Retina (tissue), 1 donor: ENCODE data around the gene GNAS-AS1.
"Not testable (repeated sequence)": the region's sequence is repeated elsewhere in the genome, so short reads cannot be mapped to it uniquely, and the experiment has no call there.

Experiments
- DNase-seq: peaks from one replicate; pipeline ENCODE4 v3.0.0-alpha.2; 2016

The GNAS-AS1 gene

DNA sequence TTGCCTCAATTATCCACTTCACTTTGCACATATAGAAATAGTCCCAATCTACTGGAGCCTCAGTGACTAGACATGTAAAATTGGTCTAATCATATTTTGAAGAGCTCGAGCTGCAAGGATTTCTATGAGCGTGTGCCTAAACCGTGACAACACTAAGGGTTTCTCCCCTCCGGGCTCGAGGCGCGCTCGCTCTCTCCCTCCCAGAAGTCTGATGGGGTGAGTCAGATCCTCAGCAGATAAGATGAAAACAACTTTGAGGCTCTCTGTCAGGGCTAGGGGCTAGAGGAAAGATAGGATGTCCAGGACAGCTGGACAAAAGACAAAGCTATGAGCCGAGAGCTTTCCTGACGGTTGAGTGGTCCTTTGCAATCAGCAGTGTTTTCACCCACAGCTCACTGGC lies 16.8 kb downstream of the GNAS-AS1 start:
- no peak for DNase-seq

DNA sequence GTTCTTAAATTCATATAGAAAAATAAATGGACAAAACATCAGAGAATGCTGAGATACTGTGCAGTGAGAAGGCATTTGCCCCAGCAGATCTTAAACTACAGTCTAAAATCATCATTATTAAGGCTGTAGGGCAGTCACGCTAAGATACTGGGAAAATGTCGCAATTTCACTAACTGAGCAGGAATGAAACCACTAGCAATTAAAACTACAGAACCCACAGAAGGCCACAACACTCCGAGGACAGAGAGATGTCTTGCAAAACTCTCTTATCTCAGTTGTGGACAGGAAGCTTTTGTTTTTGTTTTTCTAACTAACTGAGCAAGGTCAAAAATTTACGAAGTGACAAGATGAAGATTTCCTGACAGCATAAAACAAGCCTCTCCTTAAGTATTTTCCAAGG lies 18.2 kb downstream of the GNAS-AS1 start:
- no peak for DNase-seq

DNA sequence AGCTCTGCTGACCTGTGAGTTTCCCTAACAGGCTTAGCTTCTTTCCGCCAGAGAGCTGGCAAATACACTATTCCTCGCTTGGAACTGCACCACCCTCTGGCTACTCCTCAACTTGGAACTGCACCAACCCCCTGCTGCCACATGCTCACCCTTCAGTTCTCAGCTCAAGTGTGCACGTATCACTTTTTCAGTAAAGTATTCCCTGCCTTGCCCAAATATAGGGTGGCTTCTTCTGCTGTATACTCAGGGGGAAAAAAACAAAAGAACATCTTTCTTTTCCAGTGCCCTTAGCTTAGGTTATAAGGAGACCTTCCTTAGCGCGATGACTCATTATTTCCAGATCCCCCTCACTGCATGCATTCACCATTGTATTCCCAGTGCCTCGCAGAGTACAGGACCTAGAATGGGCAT lies 21.2 kb downstream of the GNAS-AS1 start:
- no peak for DNase-seq

DNA sequence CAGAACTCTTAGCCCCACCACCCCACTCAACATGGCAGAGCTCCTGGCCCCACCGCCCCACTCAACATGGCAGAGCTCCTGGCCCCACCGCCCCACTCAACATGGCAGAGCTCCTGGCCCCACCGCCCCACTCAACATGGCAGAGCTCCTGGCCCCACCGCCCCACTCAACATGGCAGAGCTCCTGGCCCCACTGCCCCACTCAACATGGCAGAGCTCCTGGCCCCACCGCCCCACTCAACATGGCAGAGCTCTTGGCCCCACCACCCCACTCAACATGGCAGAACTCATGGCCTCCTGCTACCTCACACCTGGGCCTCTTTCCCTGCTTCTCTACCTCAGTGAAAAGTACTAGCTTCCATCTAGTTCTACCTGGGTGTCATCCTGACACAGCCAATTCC lies 21.9 kb downstream of the GNAS-AS1 start:
- DNase-seq: not testable (repeated sequence)

DNA sequence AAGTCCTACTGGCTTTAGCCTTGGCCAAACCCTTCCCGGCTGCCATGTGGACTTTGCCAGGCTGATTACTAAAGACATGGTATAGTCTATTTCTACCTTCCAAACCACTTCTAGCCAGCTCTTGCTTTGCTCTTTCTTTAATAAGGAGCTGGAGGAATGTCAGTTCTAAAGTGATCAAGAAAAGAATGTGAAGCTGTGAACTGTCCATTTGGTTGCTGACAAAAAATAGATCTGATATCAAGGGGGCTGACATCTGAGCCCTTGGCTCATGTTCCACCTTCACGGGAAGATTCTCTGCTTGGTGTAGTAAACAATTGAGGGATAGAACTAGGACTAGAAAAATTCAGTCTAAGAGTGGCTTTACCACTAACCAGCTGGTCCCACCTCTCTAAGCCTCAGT lies 22.6 kb downstream of the GNAS-AS1 start:
- DNase-seq: no peak

DNA sequence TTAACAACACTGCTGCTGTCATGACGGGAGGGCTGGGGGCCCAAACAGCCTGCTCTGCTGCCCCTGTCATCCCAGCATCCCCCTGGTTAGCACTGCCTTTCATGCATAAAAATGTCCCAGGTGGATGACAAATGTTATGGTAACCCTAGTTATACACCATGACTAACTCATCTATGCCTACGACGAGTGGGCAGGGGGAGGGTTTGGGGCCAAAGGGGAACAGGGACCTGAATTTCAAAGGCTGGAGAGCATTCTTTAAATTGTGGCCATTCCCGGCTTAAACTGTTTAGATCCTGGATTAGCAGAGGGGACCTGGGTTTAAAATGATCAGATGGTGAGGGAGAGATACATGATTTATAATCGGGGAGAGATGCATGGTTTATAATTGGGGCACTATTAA lies 24.4 kb downstream of the GNAS-AS1 start:
- no peak for DNase-seq

DNA sequence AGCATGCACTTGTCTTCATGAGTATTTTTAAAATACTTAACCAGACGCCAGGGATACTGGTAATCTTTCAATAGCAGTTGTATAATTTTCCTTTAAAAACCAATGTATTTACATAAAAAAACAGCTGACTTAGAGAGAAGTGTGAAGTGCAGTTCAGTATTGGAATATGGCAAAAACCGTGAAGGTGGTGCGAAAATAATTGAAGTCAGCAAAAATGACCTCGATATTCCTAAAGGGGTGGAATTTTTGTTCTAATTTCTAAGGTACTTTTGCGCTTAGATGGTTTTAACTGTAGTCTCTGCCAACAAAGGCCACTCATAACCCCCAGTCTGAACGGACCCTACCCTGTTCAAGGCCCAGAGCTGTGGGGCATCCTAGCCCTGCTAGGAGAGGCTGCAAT lies 25.3 kb downstream of the GNAS-AS1 start:
- DNase-seq: no peak

DNA sequence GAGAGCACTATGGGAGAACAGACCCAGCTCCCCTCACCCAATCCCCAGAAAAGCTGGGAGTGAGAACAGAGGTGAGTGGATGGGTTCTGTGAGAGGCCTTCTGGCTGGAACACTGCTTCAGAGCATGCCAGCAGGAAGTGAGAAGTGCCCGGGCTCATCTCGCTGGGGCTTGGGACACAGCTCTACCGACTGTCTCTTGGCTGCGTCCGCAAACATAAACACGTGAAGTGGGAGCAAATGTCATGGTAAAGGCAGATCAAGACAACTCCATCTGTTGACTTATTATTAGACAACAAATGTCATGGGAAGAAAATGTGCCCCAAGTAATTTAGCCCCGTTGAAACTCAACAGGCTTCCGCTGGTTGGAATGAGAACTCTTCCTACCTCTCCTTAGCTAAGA lies 25.9 kb downstream of the GNAS-AS1 start:
- no peak for DNase-seq

DNA sequence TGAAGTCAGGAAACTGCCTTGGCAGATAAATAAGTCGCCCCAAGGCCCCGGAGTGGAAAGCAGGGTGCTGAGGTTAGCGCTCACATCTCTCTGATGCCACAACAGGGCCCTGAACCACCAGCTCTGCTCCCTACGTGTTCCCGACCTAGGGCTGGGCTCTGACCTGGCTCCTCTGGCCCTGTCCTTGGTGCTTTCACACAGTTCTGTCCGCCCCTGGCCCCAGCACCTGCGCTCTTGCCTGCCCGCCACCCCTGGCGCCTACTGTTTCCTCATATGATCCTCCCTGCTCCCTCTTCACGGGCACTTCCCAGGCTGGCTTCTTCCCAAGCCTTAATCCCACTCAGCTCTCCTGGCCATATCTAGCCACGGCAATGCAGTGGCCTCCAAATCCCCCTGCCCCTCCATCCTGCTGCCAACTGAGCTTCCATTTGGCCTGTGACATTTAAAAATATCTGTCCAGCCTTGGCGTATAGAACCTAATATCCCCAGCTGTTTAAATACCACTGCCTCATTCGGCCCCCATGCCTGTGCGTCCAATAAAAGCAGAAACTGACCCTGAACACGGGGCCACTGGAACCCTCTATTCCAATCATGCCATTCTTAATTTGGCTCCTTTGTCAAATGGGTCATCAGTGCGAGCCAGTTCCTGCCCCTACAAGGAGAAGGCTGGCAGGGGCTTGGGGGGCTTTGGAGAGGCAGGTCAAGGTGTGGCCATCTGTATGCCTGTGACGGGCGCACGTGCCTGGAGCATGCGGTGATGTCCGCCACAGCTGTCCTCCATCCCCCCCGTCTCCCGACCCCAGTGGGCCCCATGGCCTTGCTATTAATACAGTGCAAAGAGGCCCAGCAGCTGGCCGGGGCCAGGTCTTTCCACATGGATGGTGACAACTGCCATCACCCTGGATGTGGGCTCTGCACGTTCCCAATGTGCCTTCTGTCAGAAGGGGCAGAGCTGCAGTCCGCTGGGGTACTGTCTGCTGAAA lies 27.7 kb downstream of the GNAS-AS1 start:
- no peak for DNase-seq

DNA sequence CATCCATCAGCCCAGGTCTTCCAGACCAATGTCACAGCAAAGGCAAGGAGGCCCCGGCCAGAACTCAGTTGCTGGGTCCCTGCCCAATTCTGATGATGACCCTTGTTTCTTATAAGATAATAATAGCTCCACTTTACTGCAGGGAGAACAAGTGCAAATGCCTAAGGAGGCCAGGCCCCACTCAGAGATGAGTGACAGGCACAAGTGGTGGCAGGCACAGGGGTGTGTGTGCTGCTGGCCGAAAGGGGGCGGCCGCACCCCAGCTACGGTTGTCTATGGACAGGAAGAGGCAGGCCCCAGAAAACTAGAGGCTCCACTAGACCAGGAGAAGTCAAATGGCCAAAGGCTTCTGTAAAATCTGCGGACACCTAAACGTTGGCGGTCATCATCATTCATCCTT lies 28.6 kb downstream of the GNAS-AS1 start:
- no peak for DNase-seq

DNA sequence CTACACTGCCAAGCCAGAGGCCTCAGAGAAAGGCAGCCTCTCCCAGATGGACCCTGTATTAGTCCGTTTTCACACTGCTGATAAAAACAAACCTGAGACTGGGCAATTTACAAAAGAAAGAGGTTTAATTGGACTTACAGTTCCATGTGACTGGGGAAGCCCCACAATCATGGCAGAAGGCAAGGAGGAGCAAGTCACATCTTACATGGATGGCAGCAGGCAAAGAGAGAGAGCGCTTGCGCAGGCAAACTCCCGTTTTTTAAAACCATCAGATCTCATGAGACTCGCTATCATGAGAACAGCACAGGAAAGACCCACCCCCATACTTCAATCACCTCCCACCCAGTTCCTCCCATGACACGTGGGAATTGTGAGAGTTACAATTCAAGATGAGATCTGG lies 30.2 kb downstream of the GNAS-AS1 start:
- not testable (repeated sequence) for DNase-seq

DNA sequence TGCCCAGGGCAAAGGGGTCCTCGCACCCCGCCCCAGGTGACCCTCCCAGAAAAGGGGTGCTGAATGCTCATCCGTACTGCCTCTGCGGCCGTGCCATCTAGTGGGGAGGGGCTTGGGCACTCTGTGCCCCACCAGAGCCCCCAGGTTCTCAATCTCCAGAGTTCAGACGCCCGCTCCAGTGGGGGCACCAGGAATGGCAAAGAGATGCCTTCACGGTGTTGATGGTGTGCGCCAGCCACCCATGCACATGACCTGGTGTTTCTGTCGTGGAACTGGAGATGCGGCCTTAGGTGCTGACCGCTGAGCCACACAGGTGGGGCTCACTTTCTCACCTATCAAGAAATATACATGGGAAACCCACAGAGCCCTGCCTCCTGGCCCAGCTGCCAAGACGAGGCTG lies 30.8 kb downstream of the GNAS-AS1 start:
- no peak for DNase-seq

DNA sequence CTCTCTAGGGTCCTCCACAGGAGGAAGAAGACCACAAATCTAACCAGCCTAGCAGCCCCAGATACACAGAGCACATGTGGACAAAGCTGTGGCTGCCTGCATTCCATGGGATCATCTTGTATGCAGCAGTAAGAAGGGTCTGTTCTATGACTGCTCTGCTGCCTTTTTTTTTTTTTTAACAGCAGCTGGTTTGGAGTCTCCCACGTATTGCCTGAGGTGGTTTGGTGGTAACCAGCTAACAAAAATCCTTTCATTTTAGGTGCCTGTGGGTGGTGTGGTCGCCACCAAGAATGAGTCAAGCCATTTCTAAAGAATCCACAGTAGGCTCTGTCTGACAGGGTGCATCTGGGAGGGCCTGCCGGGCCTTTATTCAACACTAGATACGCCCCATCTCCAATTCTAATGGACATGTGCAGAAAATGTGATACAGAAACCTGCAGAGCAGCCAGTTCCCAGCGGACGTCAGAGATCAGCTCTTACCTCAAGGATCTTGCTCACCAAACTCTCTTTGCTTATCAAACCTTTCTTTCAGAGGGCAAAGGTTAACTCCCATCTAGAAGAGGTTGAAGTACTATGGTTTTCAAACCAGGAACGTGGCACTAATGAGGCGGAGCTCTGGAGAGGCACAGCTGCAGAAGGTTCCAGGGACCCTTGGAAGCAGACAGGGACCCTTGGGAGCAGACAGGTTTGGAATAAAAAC lies 32.0 kb downstream of the GNAS-AS1 start:
- no peak for DNase-seq

DNA sequence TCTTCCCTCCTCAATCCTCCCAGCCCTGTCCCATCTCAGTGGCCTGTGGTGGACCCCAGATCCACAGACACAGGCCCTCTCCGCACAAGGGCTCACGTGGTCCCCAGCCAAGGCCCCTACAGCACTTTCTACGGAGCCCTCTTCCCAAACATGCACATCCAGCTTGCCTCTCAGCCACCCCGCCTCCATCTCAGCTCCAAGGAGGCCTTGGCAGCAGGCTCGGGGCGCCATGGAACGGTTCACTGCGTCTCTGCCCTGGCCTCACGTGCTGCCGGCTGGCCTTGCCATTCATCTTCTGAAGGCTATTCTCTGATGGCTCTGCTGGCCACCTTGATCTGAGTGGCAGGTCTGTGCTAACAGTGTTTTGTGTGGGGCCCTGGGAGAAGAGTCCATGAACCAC lies 33.0 kb downstream of the GNAS-AS1 start:
- DNase-seq: no peak

DNA sequence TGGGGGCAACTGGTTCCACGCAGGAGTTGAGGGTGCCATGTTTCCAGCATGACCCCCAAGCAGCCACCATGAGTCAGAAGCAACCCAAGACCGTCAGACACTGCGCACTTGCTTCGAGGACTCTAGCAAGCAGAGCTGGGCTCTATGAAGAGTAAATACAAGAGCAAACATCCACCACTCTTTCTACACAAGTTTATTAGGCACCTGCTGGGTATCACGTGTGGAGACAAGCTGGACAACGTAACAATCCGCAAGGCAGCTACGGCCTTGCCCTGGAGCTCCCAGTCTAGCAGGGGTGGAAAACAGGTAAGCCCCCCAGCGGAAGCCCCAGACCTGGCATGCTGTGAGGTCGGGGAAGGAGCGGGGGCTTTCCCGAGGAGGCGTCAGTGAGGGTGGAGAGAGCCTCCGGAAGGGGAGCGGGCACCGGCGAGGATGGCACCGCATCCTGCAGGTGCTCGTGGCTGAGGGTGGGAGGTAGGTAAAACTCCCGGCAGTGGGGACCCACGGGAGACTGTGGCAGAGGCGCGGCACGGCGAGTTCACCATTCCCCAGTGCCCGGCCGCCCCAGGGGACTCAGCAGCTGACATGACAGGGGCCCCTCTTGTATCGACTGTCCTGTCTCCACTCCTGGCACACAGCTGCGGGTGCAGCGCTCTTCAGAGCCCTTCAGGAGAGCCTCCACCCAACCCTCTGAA lies 33.6 kb downstream of the GNAS-AS1 start:
- DNase-seq: no peak

DNA sequence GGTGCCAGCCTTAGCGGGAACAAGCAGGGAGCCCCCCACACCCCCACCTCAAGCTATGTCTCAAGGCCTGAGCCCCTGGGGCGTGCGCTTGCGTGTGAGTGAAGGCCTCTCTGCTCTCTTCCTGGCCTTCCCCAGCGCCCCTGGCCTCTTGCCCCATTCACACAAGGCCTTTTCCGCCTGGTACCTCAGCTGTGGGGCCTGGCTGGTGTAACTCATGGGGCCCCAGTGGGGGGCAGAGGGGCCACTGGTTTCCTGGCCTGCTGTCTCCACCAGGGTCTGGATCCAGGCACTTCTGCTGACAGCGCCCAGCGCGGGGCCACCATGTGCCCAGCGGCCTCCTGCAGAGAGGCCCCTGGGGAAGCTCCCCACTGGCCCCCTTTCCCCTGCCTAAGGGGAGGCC lies 34.7 kb downstream of the GNAS-AS1 start:
- DNase-seq: no peak

DNA sequence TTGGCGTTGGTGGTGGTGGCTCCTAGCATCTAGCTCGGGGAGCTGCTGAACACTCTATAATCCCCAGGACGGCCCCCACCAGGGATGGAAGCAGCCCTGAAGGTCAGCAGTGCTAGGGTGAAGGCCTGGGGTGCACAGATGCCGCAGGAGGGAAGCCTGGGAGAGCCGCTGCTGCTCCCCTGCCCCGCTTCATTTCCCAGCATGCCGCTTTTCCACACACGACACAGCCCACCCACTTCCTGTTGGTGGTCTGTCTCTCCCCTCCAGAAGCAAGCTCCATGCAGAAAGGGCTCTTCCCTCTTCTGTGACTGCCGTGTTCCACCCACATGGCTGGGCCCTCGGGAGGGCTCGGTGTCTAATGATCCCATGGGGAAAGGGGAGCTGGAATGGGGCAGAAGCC lies 35.3 kb downstream of the GNAS-AS1 start:
- no peak for DNase-seq

DNA sequence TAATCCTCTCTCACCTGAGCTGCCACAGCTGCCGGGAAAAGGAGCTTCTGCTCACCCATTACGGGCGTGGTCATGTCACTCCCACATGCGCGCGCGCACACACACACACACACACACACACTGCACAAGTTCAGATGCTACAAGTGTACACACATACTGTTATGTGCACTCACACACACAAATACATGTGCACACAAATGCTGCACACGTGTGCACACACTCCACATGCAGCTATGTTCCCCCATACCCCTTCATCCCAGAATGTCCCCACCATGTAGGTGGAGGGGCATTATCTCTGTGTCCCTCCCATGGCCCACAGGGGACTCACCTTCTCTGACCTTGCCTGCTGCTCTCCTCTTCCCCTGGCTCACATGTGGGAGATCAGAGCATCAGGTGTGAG lies 37.3 kb downstream of the GNAS-AS1 start:
- no peak for DNase-seq

DNA sequence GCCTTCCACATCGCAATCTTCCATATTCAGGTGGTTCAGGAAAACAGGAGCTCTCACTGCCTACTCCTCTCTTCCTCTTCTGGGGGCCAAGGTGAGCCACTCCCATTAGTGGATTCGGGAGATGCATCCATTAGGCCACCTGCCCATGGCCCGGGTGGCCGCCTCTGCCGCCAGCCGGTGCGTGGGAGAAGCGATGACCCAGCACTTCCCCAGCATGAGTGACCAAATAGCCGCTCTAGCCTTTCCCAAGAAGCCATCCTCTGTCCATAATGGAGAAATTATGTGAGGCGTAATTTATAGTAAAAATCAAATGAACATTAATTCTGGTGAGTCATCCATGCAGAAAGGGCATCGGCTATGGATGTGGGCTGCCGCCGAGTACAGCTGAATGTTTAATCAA lies 39.4 kb downstream of the GNAS-AS1 start:
- DNase-seq: no peak

DNA sequence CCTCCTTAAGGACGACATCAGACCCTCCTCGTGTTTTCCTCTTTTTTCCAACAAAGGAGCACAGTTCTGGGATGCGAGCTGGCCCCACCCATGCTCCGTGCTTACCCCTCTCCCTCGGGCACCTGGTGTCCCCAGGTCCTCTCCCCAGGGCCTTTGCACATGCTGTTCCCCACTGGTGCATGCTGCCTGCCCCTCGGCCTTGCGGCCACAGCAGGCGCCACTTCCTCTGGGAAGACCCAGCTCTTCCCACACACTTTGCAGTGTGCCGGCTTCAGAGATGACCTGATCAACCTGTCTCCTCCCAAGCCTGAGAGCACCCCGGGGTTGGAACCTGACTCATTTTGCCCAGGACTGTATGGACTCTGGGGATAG lies 39.8 kb downstream of the GNAS-AS1 start:
- DNase-seq: no peak

DNA sequence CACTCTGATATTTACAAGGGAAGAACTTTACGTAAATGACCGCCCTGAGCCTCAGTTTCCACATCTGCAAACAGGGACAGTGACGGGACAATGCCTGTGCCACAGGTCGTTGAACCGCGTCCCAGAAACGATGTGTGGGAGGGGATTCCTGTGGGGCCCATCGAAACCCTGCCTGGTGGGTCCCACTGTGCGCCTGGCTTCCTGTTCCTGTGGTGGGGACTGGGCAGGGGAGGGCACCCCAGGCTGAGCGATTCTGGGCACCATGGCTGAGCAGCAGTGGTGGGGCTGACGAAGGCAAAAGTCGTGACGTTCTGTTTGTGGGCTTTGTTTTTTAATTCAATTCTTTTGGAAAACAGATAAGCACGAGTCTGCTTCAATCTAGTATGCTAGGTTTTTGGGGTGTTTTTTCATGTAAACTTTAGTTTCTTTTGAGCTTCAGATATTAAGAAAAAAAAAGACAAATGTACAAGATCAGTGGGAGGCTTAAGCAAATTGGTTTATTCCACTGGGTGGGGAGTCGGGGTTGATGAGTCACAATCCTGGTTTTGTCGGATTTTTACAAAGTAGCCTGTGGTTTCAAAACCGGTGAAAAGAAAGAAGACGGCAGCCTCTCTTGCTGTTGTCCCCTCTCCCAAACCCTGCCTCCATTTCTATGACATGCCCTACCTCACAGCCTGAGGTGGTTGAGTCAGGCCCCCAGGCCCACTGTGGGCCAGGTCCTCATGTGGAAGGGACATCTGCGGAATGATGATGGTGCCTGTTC lies 40.4 kb downstream of the GNAS-AS1 start:
- no peak for DNase-seq

DNA sequence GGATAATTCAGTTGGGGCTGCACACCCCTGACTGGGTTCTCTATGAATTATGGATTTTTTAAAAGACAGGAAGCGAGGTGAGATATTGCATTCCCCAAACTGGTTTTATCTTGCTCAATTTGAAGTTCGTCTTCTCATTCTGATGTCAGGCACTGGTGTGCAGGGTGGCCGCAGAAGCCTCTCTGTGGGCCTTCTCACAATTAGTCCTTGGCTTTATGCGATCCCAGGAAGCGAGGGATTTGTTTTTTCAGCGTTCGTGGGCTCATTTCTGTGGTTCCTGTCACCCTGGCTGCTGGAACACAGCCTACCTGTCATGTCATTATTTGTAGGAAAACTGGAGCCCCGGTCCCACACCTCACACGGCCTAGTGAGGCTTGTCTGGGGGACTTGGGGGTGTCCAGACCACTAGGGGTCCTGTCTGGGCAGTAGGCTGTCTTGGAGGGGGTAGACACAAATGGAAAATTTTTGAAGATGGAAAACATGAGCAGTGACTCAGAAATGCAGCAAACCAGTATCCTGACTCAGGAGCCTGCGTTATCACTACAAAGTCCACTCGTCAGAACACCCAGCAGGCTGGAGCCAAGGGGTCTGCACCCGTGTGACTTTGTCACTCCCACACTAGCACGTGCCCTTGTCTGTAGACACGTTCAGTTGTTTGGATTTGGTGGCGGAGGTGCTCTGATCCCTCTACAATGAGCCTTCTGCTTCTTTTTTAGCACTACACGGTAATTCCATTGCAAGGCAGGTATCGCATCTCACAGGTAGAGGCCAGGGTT lies 42.2 kb downstream of the GNAS-AS1 start:
- no peak for DNase-seq
